ENCODE measurements around the gene NISCH. TPM values are rescaled to one million over a fixed set of nuclear protein-coding genes. Genes with fewer than 3 reads are reported as not detected.

The NISCH gene
- total RNA-seq, 1 donor from 2014 or later, result 43.3 TPM

DNA sequence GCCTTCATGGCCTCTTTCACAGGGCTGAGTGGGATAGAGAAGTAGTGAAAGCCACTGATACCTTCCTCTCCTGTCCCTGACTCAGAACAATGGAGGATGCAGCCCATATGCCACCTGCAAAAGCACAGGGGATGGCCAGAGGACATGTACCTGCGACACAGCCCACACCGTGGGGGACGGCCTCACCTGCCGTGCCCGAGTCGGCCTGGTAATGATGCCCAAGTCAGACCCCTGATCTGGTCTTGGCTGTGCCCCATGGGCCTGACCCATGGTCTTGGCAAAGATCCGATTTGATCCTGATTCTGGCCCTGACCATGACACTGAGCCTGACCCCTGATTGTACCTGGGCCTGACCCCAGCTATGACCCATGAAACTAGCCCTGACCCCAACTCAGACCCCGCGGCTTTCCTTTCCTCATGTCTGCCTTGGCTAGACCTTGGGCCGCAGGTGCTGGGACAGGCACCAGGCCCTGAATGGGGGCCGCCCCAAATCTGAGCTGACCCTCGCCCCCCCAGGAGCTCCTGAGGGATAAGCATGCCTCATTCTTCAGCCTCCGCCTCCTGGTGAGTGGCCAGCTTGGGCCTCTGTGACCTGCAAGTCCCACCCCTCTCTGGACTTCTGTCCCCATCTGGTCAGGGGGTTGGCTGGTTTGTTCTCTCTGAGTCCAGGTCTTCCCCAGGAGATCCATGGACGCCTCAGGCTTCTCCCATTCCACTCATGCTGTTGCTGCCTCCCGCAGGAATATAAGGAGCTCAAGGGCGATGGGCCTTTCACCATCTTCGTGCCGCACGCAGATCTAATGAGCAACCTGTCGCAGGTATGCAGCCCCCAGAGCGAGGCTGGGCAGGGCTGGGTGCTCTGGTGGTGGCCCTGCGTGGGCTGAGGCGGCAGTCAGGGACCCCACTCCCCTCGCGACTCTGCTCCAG lies 62.7 kb downstream of the NISCH start:
- no peaks in the 10 kb centered on the region for H3K9me3 ChIP-seq (ENCODE audit: control insufficient read depth in 3 of 3, low read length in 3 of 3)
- no peak overlapping the region for H3K27ac ChIP-seq (ENCODE audit: low read depth, low read length)
- peaks cover 0 to 4% (median 0%) of the 10 kb centered on the region in 3 donors for H3K4me1 ChIP-seq (ENCODE audit: control insufficient read depth in 3 of 3, insufficient read depth in 3 of 3, low read length in 3 of 3)
- H3K9ac ChIP-seq (ENCODE audit: low read depth in 1 of 3, low read length in 3 of 3), result peak overlapping the region in 1 of 3 donors; percentile 50
- H3K27me3 ChIP-seq (ENCODE audit: control insufficient read depth in 3 of 3, insufficient read depth in 3 of 3, low read length in 3 of 3), result no peaks in the 10 kb centered on the region
- H3K4me3 ChIP-seq (ENCODE audit: low read length in 3 of 3), result peak overlapping the region in 1 of 3 donors; percentile 49
- peaks cover 0 to 3% (median 2%) of the 10 kb centered on the region in 3 donors for H3K36me3 ChIP-seq (ENCODE audit: control insufficient read depth in 3 of 3, insufficient read depth in 3 of 3, low read length in 3 of 3)

DNA sequence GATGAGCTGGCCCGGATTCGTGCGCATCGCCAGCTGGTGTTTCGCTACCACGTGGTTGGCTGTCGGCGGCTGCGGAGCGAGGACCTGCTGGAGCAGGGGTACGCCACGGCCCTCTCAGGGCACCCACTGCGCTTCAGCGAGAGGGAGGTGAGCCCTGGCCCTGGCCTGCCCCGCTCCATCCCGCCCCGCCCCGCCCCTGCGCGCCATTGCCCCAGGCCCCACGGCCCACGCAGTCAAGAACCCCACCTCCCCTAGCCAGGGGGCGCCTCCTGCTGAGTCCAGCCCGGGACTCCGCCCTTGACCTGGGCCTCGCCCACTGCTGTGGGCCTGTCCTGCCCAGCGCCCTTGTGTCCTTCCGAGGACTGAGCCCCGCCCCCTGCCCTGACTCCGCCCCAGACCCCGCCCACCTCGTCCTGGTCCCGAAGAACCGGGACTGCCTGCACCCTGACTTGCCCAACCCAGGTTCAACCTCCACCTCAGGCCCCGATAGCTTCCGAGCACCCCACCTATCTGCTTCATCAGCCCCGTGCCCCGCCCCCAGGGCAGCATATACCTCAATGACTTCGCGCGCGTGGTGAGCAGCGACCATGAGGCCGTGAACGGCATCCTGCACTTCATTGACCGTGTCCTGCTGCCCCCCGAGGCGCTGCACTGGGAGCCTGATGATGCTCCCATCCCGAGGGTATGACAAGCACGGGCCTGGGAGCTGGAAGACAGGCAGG lies 63.5 kb downstream of the NISCH start:
- H3K4me3 ChIP-seq (ENCODE audit: low read length in 3 of 3), result peak overlapping the region in 1 of 3 donors; percentile 49
- no peaks in the 10 kb centered on the region for H3K27me3 ChIP-seq (ENCODE audit: control insufficient read depth in 3 of 3, insufficient read depth in 3 of 3, low read length in 3 of 3)
- H3K9me3 ChIP-seq (ENCODE audit: control insufficient read depth in 3 of 3, low read length in 3 of 3), result no peaks in the 10 kb centered on the region
- no peak overlapping the region for H3K27ac ChIP-seq (ENCODE audit: low read depth, low read length)
- peaks cover 0 to 3% (median 2%) of the 10 kb centered on the region in 3 donors for H3K36me3 ChIP-seq (ENCODE audit: control insufficient read depth in 3 of 3, insufficient read depth in 3 of 3, low read length in 3 of 3)
- peak overlapping the region in 1 of 3 donors; percentile 50 for H3K9ac ChIP-seq (ENCODE audit: low read depth in 1 of 3, low read length in 3 of 3)
- H3K4me1 ChIP-seq (ENCODE audit: control insufficient read depth in 3 of 3, insufficient read depth in 3 of 3, low read length in 3 of 3), result peaks cover 0 to 4% (median 0%) of the 10 kb centered on the region in 3 donors

DNA sequence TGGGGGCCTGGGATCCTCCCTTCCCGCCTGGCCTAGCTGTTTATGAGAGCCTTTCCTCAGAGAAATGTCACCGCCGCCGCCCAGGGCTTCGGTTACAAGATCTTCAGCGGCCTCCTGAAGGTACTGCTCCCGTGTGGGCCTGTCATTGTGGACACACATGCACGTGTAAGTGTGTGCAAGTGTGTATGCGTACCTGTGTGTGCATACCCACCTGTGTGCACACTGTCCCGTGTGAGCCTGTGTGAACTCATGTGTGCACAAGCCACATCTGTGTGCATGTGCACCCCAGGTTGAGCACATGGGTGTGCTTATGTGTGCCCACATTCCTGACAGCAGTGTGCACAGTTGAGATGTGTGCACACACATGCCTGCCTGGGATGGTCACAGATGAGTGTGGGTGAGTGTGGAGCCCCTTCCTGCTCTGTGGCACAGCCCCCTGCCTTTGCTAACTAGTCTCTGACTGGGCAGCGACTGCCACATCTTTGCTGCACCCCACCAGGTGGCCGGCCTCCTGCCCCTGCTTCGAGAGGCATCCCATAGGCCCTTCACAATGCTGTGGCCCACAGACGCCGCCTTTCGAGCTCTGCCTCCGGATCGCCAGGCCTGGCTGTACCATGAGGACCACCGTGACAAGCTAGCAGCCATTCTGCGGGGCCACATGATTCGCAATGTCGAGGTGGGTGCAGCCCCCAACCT lies 64.2 kb downstream of the NISCH start:
- Histone ChIP-seq H3K27ac (ENCODE audit: low read depth, low read length) (no peak overlapping the region), H3K9ac (ENCODE audit: low read depth in 1 of 3, low read length in 3 of 3) (no peak overlapping the region), H3K4me3 (ENCODE audit: low read length in 3 of 3) (no peak overlapping the region), H3K9me3 (ENCODE audit: control insufficient read depth in 3 of 3, low read length in 3 of 3) (no peaks in the 10 kb centered on the region), H3K27me3 (ENCODE audit: control insufficient read depth in 3 of 3, insufficient read depth in 3 of 3, low read length in 3 of 3) (no peaks in the 10 kb centered on the region), H3K4me1 (ENCODE audit: control insufficient read depth in 3 of 3, insufficient read depth in 3 of 3, low read length in 3 of 3) (peaks cover 0 to 10% (median 5%) of the 10 kb centered on the region in 3 donors), H3K36me3 (ENCODE audit: control insufficient read depth in 3 of 3, insufficient read depth in 3 of 3, low read length in 3 of 3) (peaks cover 3% of the 10 kb centered on the region in 3 donors)

DNA sequence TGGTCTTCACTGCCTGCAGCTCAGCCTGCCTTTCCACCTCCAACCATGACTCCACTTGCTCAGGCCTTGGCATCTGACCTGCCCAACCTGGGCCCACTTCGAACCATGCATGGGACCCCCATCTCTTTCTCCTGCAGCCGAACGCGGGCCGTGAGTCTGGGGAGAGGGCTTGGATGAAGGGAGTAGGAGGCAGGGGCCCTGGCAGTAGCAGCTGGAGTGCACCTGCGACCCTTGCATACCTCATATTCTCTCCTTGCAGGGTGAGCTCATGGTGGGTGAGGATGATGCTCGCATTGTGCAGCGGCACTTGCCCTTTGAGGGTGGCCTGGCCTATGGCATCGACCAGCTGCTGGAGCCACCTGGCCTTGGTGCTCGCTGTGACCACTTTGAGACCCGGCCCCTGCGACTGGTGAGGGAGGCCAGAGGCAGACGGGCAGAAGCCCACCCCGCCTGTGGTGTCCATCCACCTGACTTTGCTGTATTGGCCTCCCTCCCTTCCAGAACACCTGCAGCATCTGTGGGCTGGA lies 64.8 kb downstream of the NISCH start:
- Histone ChIP-seq H3K4me3 (ENCODE audit: low read length in 3 of 3) (no peak overlapping the region), H3K27ac (ENCODE audit: low read depth, low read length) (no peak overlapping the region), H3K4me1 (ENCODE audit: control insufficient read depth in 3 of 3, insufficient read depth in 3 of 3, low read length in 3 of 3) (peaks cover 2 to 13% (median 9%) of the 10 kb centered on the region in 3 donors), H3K9ac (ENCODE audit: low read depth in 1 of 3, low read length in 3 of 3) (no peak overlapping the region), H3K36me3 (ENCODE audit: control insufficient read depth in 3 of 3, insufficient read depth in 3 of 3, low read length in 3 of 3) (peaks cover 3 to 5% (median 3%) of the 10 kb centered on the region in 3 donors), H3K27me3 (ENCODE audit: control insufficient read depth in 3 of 3, insufficient read depth in 3 of 3, low read length in 3 of 3) (no peaks in the 10 kb centered on the region), H3K9me3 (ENCODE audit: control insufficient read depth in 3 of 3, low read length in 3 of 3) (no peaks in the 10 kb centered on the region)

DNA sequence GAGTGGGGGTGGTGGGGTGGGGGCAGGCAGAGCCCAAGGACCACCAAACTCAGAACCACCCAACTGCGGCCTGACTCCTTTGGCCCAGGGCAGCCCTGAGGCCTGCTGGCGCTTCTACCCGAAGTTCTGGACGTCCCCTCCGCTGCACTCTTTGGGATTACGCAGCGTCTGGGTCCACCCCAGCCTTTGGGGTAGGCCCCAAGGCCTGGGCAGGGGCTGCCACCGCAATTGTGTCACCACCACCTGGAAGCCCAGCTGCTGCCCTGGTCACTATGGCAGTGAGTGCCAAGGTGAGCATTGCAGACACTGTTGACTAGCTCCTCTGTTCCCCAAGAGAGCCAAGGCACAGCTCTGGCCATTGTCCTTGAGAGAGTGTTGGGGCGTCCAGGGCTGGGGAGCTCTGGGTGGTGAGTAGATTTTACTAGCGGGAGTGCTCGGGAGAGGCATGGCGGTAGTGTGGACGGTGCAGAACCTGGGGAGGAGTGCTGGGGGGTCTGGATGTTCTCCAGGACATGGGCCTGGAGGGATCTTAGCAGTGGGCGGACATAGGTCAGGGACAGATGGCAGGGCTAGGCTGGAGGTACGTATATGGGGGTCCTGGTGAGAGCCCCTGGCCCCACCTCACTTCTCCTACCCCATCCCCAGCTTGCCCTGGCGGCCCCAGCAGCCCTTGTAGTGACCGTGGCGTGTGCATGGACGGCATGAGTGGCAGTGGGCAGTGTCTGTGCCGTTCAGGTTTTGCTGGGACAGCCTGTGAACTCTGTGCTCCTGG lies 65.5 kb downstream of the NISCH start:
- Histone ChIP-seq H3K4me3 (ENCODE audit: low read length in 3 of 3) (no peak overlapping the region), H3K27ac (ENCODE audit: low read depth, low read length) (no peak overlapping the region), H3K4me1 (ENCODE audit: control insufficient read depth in 3 of 3, insufficient read depth in 3 of 3, low read length in 3 of 3) (peaks cover 9 to 20% (median 16%) of the 10 kb centered on the region in 3 donors), H3K27me3 (ENCODE audit: control insufficient read depth in 3 of 3, insufficient read depth in 3 of 3, low read length in 3 of 3) (no peaks in the 10 kb centered on the region), H3K9ac (ENCODE audit: low read depth in 1 of 3, low read length in 3 of 3) (no peak overlapping the region), H3K9me3 (ENCODE audit: control insufficient read depth in 3 of 3, low read length in 3 of 3) (no peaks in the 10 kb centered on the region), H3K36me3 (ENCODE audit: control insufficient read depth in 3 of 3, insufficient read depth in 3 of 3, low read length in 3 of 3) (peaks cover 3 to 5% (median 3%) of the 10 kb centered on the region in 3 donors)

DNA sequence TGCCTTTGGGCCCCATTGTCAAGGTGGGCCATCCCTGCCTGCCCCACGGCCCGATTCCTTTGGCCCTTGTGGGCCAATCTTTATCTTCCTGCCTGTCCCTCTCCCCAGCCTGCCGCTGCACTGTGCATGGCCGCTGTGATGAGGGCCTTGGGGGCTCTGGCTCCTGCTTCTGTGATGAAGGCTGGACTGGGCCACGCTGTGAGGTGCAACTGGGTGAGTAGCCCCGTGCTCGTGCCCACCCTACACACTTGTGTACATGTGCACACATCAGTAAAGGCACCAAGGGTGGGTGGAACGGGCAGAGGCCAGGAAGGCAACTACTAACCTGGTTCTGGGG lies 66.1 kb downstream of the NISCH start:
- Histone ChIP-seq H3K4me1 (ENCODE audit: control insufficient read depth in 3 of 3, insufficient read depth in 3 of 3, low read length in 3 of 3) (peaks cover 13 to 25% (median 21%) of the 10 kb centered on the region in 3 donors), H3K27ac (ENCODE audit: low read depth, low read length) (no peak overlapping the region), H3K9me3 (ENCODE audit: control insufficient read depth in 3 of 3, low read length in 3 of 3) (no peaks in the 10 kb centered on the region), H3K27me3 (ENCODE audit: control insufficient read depth in 3 of 3, insufficient read depth in 3 of 3, low read length in 3 of 3) (no peaks in the 10 kb centered on the region), H3K36me3 (ENCODE audit: control insufficient read depth in 3 of 3, insufficient read depth in 3 of 3, low read length in 3 of 3) (peaks cover 3 to 5% (median 3%) of the 10 kb centered on the region in 3 donors), H3K4me3 (ENCODE audit: low read length in 3 of 3) (no peak overlapping the region), H3K9ac (ENCODE audit: low read depth in 1 of 3, low read length in 3 of 3) (no peak overlapping the region)

DNA sequence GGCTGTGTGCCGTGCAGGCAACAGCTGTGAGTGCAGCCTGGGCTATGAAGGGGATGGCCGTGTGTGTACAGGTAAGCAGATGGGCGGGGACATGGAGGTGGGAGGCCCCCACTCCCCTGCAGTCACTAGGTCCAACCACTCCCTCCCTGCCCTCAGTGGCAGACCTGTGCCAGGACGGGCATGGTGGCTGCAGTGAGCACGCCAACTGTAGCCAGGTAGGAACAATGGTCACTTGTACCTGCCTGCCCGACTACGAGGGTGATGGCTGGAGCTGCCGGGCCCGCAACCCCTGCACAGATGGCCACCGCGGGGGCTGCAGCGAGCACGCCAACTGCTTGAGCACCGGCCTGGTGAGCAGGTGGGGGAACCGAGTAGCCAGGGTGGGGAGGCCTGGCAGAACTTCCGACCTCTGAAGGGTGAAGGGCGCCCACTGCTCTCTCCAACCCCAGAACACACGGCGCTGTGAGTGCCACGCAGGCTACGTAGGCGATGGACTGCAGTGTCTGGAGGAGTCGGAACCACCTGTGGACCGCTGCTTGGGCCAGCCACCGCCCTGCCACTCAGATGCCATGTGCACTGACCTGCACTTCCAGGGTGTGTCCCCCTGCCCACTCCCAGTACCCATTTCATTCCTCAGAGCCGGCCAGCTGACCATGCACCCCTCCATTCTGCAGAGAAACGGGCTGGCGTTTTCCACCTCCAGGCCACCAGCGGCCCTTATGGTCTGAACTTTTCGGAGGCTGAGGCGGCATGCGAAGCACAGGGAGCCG lies 66.7 kb downstream of the NISCH start:
- Histone ChIP-seq H3K27me3 (ENCODE audit: control insufficient read depth in 3 of 3, insufficient read depth in 3 of 3, low read length in 3 of 3) (no peaks in the 10 kb centered on the region), H3K36me3 (ENCODE audit: control insufficient read depth in 3 of 3, insufficient read depth in 3 of 3, low read length in 3 of 3) (peaks cover 3 to 5% (median 3%) of the 10 kb centered on the region in 3 donors), H3K9me3 (ENCODE audit: control insufficient read depth in 3 of 3, low read length in 3 of 3) (no peaks in the 10 kb centered on the region), H3K27ac (ENCODE audit: low read depth, low read length) (no peak overlapping the region), H3K4me3 (ENCODE audit: low read length in 3 of 3) (no peak overlapping the region), H3K9ac (ENCODE audit: low read depth in 1 of 3, low read length in 3 of 3) (no peak overlapping the region), H3K4me1 (ENCODE audit: control insufficient read depth in 3 of 3, insufficient read depth in 3 of 3, low read length in 3 of 3) (peaks cover 13 to 30% (median 23%) of the 10 kb centered on the region in 3 donors)

DNA sequence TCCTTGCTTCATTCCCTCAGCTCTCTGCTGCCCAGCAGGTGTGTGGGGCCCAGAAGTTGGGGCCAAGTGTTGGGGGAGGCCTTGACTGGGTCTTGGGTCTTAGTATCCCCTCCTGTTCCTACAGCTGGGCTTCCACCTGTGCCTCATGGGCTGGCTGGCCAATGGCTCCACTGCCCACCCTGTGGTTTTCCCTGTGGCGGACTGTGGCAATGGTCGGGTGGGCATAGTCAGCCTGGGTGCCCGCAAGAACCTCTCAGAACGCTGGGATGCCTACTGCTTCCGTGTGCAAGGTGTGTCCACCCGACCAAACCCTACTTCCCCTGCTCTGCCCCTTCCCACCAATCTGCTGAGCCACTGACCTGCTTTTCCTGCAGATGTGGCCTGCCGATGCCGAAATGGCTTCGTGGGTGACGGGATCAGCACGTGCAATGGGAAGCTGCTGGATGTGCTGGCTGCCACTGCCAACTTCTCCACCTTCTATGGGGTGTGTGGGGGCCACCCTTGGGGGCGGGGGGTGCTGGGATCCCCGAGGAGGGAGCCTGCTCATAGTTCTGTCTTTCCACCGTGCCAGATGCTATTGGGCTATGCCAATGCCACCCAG lies 67.3 kb downstream of the NISCH start:
- H3K4me3 ChIP-seq (ENCODE audit: low read length in 3 of 3), result no peak overlapping the region
- H3K9me3 ChIP-seq (ENCODE audit: control insufficient read depth in 3 of 3, low read length in 3 of 3), result no peaks in the 10 kb centered on the region
- peaks cover 5 to 6% (median 6%) of the 10 kb centered on the region in 3 donors for H3K36me3 ChIP-seq (ENCODE audit: control insufficient read depth in 3 of 3, insufficient read depth in 3 of 3, low read length in 3 of 3)

More for the DNA sequence above, 67.3 kb downstream of the NISCH start:
- Histone ChIP-seq H3K9ac (ENCODE audit: low read depth in 1 of 3, low read length in 3 of 3) (no peak overlapping the region), H3K27ac (ENCODE audit: low read depth, low read length) (no peak overlapping the region), H3K27me3 (ENCODE audit: control insufficient read depth in 3 of 3, insufficient read depth in 3 of 3, low read length in 3 of 3) (no peaks in the 10 kb centered on the region), H3K4me1 (ENCODE audit: control insufficient read depth in 3 of 3, insufficient read depth in 3 of 3, low read length in 3 of 3) (peaks cover 13 to 34% (median 24%) of the 10 kb centered on the region in 3 donors)
